Activated naive CD4-positive, alpha-beta T cell treated with anti-CD3 and anti-CD28 coated beads, Interleukin-2, amount 50 U/mL, for 72 hours (primary cell): ENCODE results near the gene ARHGEF7. TPM values are rescaled to one million over a fixed set of nuclear protein-coding genes. Genes with fewer than 3 reads are reported as not detected.
A peak's percentile ranks its signal among the peaks of the same experiment; 100 is the strongest.

ENCODE experiments used
- ATAC-seq, 2 donors: fragments of 150-1000 bp; cut with Tn5 transposase; 2 replicates each; pipeline ENCODE4 v1.10.0; 2021; ENCODE audit warnings: mild to moderate bottlenecking in 2 of 2, moderate library complexity in 2 of 2
- DNase-seq, 2 donors: peaks; one replicate each; pipeline ENCODE4 v3.0.0; 2021 to 2022; ENCODE audit warnings: low spot score in 2 of 2
- H3K27ac Mint-ChIP-seq, 2 donors: one replicate each; pipeline ENCODE4 v1.8.0; 2022; ENCODE audit warnings: mild to moderate bottlenecking in 2 of 2, mixed read lengths in 2 of 2
- H3K36me3 Mint-ChIP-seq, 2 donors: one replicate each; pipeline ENCODE4 v1.8.0; 2022; ENCODE audit warnings: mixed read lengths in 2 of 2
- H3K9me3 Mint-ChIP-seq, 2 donors: one replicate each; pipeline ENCODE4 v1.8.0; 2022; ENCODE audit warnings: mixed read lengths in 2 of 2
- total RNA-seq, 2 donors: library from RNA; stranded (reverse); gene quantifications; one replicate each; pipeline ENCODE4 v1.2.3, GENCODE V29; 2022

ARHGEF7 gene
- total RNA-seq, 2 donors from 2014 or later, result 69.5 to 82.5 TPM

DNA sequence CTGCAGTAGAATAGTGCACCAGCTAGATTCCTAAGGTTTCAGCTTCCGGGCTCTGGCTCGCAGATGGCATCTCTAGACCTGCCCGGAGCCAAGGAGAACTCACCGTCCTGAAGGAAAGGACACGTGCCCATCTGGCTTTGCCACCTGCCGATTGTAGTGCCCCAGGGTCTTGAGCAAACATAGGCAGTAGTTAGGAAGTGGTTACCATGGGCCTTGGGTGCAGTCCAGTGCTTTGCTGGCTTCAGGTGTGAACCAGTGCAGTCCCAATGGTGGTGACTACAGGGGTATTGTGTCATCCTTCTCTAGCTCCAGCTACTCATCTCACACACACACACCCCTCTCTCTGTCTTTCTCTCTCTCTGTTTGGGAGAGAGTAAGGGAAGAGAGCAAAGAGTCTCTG is 143.9 kb downstream of the ARHGEF7 start:
- H3K27ac Mint-ChIP-seq, result no peak overlapping the region
- ATAC-seq (no peak), DNase-seq (no peak)
- H3K36me3 Mint-ChIP-seq, result peaks cover 47 to 53% of the 10 kb centered on the region in 2 donors
- peaks cover 9 to 13% of the 10 kb centered on the region in 2 donors for H3K9me3 Mint-ChIP-seq

DNA sequence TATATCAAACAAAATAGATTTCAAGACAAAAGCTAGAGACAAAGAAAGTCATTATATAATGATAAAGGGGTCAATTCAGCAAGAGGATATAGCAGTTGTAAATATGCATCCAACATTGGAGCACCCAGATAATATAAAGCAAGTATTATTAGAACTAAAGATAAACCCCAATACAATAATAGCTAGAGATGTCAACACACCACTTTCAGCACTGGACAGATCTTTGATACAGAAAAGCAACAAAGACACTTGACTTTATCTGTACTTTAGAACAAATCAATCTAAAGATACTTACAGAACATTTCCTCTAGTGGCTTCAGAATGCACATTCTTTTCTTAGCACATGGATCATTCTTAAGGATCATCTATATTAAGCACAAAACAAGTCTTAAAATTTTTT is 146.2 kb downstream of the ARHGEF7 start:
- H3K27ac Mint-ChIP-seq, result no peak overlapping the region
- peaks cover 9 to 13% of the 10 kb centered on the region in 2 donors for H3K9me3 Mint-ChIP-seq
- no peak for ATAC-seq
- H3K36me3 Mint-ChIP-seq, result peaks cover 35 to 38% of the 10 kb centered on the region in 2 donors
- no peak for DNase-seq

DNA sequence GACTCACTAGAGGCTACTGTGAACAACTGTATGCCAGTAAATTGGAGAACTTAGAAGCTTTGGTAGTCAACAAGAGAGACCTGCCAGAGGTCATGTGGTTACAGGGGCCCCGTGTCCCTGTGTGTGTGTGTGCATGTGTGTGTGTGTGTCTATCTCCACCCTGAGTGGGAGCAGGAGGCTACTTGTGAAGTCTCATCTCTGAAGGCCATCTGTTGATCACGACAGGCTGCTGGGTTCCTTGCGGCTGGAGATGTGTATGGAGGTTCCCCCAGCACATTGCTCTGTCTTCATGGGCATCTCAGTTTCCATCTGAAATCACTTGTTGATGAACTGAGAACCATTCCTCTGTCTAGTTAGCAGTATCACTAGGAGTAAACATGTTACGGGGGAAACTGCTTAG is 147.2 kb downstream of the ARHGEF7 start:
- Mint-ChIP-seq H3K9me3 (peaks cover 0 to 5% of the 10 kb centered on the region in 2 donors), H3K27ac (peak overlapping the region in 1 of 2 donors; percentile 26), H3K36me3 (peaks cover 26 to 28% of the 10 kb centered on the region in 2 donors)
- ATAC-seq, result no peak
- DNase-seq, result no peak

DNA sequence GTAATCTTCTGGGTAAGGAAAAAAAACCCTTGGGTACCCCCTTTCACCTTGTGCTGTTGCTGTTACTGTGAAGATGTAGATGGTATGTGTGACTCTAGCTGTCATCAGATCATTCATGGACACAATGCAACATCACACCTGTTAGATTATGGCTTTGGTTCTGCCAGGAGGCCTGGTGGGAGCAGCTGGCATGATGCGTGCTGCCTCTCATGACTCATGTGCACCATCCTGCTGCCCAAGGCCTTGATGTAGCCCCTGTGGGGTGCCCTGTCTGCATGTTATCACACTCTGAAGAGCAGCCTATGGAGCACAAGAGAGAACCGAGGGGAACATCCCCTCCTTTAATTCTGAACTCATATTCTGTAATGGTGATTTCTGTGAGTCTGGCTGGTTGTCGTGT is 147.6 kb downstream of the ARHGEF7 start:
- DNase-seq, result no peak
- ATAC-seq, result peak in 1 of 2 donors; percentile 16
- H3K9me3 Mint-ChIP-seq, result peaks cover 0 to 5% of the 10 kb centered on the region in 2 donors
- peak overlapping the region in 1 of 2 donors; percentile 46 for H3K27ac Mint-ChIP-seq
- peaks cover 22 to 26% of the 10 kb centered on the region in 2 donors for H3K36me3 Mint-ChIP-seq

DNA sequence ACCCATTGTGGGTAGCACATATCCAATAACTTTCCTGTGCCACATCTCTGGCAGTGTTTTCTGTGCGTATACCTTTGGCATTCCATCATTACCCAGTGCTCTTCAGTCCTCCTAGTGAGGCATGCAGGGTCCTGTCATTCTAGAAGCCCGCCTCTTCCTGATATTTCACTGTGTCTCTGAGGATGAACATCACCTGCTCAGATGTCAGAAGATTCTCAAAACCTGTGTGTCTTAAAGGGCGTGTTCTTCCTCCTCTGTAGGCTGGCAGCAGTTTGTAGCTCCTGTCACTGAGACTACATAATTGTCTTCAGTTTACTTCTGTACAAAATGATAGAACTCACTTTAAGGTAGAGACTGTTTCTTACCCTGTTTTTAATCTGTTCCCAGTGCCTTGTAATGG is 148.5 kb downstream of the ARHGEF7 start:
- no peak for DNase-seq
- no peak for ATAC-seq
- H3K9me3 Mint-ChIP-seq, result peaks cover 0 to 4% of the 10 kb centered on the region in 2 donors
- H3K36me3 Mint-ChIP-seq, result peaks cover 14 to 17% of the 10 kb centered on the region in 2 donors
- no peak overlapping the region for H3K27ac Mint-ChIP-seq

DNA sequence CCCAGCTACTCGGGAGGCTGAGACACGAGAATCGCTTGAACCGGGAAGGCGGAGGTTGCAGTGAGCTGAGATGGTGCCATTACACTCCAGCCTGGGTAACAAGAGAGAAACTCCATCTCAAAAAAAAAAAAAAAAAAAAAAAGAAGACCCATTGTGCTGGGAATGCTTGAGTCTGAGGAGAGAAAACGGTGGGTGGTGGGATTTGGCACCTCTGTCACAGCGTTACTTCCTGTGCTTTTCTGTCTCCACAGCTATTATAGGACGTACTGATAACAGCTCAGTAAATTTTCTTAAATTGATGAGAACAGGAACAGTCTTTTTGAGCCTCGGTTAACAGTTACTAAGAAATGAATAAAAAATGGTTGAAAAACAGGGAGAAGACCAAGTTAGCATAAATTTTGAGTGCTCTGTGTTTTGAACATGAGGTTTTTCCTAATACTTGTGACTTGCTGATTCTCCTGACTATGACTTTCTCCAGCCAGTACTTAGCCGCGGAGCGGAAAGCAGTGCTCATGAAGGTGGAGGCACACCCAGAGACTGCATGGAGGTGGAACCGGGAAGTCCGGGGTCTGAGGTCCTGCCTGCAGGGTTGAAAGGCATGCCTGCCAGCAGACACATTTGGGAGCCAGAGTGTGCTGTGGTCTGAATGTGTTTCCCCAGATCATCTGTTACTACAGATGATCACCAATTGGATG is 150.0 kb downstream of the ARHGEF7 start:
- Mint-ChIP-seq H3K36me3 (peaks cover 0 to 1% of the 10 kb centered on the region in 2 donors), H3K27ac (peak overlapping the region in 1 of 2 donors; percentile 36), H3K9me3 (no peaks in the 10 kb centered on the region)
- no peak for DNase-seq
- ATAC-seq, result no peak

DNA sequence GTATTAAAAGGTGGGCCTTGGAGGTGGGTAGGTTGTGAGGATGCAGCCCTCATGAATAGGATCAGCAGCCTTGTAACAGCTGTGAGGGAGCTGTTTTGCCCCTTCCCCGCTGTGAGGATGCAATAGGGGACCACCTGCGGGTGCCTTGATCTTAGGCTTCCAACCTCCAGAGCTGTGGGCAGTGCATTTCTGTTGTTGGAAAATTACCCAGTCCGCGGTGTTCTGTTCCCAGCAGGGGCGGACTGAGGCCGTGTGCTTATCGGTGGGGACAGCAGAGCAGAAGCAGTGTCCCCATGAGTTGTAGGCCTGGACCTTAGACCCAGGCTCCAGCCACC is 150.6 kb downstream of the ARHGEF7 start:
- Mint-ChIP-seq H3K27ac (no peak overlapping the region), H3K9me3 (no peaks in the 10 kb centered on the region), H3K36me3 (no peaks in the 10 kb centered on the region)
- DNase-seq (no peak), ATAC-seq (no peak)

DNA sequence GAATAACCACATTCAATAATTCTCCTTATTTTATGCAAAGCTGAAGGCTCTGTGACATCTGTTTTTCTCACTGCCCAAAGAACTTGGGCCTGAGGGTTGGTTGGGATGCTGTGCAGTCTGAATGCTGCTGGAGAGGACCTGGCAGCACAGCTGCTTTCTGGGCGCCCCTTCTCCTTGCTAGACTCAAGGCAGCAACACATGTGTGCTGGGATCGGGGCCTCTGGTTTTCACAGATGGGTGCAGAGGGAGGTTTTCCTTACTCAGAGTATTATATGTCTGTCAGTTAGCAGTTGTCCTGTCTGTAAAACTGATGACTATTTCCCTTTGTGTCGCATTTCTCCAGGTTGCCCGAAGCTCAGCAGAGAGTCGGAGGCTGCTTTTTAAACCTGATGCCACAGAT is 152.1 kb downstream of the ARHGEF7 start:
- Mint-ChIP-seq H3K9me3 (no peaks in the 10 kb centered on the region), H3K27ac (peak overlapping the region; percentile 23 to 76), H3K36me3 (no peaks in the 10 kb centered on the region)
- ATAC-seq, result no peak
- no peak for DNase-seq

DNA sequence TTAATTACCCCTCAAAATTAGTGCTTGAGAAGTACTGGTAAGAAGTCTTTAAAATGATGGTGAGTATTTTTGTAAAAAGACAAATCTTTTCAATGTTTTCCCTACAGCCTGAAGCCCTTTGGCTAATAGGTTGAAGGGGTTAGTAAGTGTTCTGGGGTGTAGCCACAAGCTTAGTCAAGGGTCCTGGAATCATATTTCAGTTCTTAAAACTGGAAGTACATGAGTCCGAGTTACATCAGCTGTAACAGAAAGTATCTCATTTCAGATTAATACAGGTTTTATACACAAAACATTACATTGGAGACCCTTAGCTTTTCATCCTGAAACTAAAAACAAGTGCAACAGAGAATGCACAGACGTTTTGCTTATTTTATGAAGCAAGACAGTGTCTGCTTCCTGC is 152.7 kb downstream of the ARHGEF7 start:
- DNase-seq (no peak), ATAC-seq (no peak)
- no peaks in the 10 kb centered on the region for H3K36me3 Mint-ChIP-seq
- no peak overlapping the region for H3K27ac Mint-ChIP-seq
- no peaks in the 10 kb centered on the region for H3K9me3 Mint-ChIP-seq

DNA sequence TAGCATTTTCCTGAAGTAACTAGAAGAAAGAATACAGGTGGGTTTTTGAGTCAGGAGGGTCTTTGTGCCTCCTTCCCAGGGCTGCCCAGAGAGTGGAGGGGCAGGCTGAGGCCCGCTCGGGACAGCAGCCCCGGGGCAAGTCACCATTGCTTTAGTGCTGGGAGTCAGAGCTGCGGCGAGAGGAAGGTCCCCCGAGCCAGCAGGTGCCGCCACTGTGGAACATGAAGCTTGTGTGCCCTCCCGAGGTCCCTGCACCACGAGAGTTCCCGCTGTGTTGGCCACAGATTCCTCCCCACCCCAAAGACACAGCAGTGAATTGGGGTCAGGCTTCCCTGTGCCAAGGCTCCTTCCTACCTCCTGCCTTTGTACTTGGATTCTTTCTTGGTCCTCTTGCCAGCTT is 154.4 kb downstream of the ARHGEF7 start:
- H3K9me3 Mint-ChIP-seq, result no peaks in the 10 kb centered on the region
- H3K27ac Mint-ChIP-seq, result peak overlapping the region in 1 of 2 donors; percentile 85
- ATAC-seq, result no peak
- no peaks in the 10 kb centered on the region for H3K36me3 Mint-ChIP-seq
- no peak for DNase-seq

DNA sequence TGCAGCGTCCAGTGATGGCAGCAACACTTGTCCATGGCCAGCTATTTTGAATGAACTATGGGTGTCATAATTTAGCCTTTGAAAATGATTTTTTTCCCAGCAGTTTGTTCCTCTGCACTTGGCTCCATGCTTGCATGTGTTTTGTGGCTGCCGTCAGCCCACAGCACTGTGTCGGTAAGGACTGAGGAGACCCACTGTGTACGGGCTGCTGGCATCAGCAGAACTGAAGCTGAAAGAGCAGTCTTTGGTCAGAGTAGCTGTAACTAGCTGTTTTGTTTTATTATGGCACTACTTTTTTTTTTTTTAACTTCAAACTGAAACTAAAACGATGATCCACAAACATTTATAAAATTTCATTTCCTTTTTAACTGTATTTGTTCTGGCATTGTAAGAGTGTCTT is 155.0 kb downstream of the ARHGEF7 start:
- H3K9me3 Mint-ChIP-seq, result no peaks in the 10 kb centered on the region
- peaks cover 0 to 2% of the 10 kb centered on the region in 2 donors for H3K36me3 Mint-ChIP-seq
- H3K27ac Mint-ChIP-seq, result peak overlapping the region in 1 of 2 donors; percentile 85
- no peak for ATAC-seq
- no peak for DNase-seq

DNA sequence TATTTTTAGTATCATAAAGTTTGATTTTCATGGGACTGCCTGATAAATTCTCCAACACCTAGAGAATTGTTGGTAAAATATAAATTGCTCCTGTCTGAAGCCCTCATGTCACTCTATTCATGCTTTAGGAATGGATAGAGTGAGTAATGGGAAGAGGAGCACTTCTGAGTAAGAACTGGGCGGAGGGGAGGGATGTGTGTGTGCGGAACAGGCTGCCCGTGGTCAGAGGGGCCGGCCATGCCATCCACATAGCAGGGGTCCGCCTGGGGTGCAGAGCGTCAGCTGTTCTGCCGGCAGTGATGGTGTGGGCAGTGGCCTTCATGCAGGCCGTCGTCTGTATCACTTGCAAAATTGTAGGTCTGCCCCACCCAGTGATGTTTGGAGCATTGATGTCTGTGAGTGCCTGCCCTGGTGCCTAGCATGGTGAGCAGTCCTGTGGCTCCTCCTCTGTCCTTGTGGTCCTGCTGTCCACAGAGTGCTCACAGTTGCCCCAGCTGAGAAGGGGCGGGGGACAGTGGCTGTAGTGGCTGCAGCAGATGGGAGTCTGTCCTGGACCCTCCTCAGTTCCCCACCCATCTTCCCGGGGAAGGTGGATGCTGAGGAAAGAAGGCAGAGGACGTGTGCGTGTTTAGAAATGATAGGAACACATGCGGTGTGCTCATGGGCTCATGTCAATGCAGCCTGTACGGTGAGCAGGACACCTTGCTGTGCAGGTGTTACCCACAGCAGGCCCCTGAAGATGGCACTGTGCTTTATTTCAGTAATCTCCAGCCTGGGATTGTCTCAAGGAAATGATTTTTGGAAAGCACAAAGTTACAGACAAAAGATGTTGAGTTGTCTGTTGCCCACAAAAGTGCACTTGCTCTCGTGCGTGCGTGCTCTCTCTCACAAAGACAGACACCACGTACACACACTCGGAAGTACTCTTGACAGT is 155.9 kb downstream of the ARHGEF7 start:
- peak overlapping the region in 1 of 2 donors; percentile 40 for H3K27ac Mint-ChIP-seq
- no peaks in the 10 kb centered on the region for H3K9me3 Mint-ChIP-seq
- DNase-seq (no peak), ATAC-seq (no peak)
- H3K36me3 Mint-ChIP-seq, result peaks cover 0 to 11% of the 10 kb centered on the region in 2 donors

DNA sequence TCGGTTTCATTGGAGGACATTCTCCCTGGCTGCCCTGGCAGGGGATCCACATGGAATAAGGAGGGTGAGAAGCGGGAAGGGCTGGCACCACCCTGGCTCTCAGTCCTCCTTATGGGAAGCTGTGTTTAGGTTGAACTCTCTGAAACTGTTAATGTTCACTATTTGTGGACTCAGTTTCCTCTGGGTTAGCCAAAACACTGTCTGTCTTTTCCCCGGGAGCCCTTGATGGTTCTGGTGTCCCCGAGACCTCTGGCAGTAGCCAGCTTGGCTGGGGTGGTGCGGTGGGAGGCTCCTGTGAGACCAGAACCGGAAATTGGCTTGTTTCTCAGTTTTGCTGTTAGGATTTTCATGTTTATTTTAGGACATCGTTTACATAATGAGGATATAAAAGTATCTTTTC is 157.0 kb downstream of the ARHGEF7 start:
- H3K27ac Mint-ChIP-seq, result peak overlapping the region in 1 of 2 donors; percentile 9
- ATAC-seq (no peak), DNase-seq (no peak)
- H3K9me3 Mint-ChIP-seq, result no peaks in the 10 kb centered on the region
- peaks cover 0 to 15% of the 10 kb centered on the region in 2 donors for H3K36me3 Mint-ChIP-seq

DNA sequence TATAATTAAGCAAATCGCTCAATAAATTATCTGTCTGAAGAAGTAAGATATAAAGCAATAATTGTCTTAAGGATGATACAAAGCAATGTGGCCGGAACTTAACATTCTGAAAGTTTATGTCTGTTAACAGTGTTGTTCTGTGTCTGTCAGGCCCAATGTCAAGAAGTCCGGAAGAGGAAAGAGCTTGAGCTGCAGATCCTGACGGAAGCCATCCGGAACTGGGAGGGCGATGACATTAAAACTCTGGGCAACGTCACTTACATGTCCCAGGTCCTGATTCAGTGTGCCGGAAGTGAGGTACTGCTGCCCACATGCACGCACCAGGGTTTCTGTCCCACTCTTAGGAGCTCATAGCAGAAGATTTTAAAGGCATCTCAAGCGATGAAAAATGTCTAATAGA is 160.3 kb downstream of the ARHGEF7 start:
- peak overlapping the region; percentile 17 to 21 for H3K27ac Mint-ChIP-seq
- ATAC-seq, result no peak

DNA sequence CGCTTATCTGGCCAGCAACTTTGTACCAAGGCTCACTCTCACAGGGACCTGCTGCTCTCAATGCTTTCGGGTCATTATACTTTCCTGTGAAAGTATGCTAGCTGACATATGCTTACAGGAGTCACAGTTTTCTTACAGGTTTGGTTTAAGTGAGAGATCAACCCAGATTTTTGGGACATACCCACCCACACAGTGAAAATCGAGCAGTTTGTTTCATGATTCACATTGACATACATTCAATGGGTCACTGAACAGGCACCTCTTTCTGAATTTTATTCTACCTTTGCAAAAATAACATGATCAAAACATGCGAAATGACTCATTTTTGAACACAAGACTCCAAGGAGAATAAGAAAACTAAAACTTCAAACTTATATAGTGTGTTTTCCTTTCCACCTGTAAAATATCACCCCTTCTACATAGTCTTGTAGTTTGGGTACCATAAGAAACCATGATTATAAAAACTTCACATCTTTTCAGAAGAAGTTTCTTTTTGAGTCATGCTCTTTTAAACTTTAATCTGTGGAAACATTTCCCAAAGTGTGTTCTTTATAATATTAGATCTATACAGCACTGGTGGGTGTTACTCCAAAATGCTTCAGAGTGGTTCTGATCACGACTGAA is 161.0 kb downstream of the ARHGEF7 start:
- ATAC-seq (peak; percentile 40 to 74), DNase-seq (no peak)
- peak overlapping the region in 1 of 2 donors; percentile 21 for H3K27ac Mint-ChIP-seq
- no peaks in the 10 kb centered on the region for H3K9me3 Mint-ChIP-seq
- peaks cover 5 to 15% of the 10 kb centered on the region in 2 donors for H3K36me3 Mint-ChIP-seq

More for the DNA sequence above, 160.3 kb downstream of the ARHGEF7 start:
- H3K36me3 Mint-ChIP-seq, result peaks cover 3 to 15% of the 10 kb centered on the region in 2 donors
- no peaks in the 10 kb centered on the region for H3K9me3 Mint-ChIP-seq
- no peak for DNase-seq

DNA sequence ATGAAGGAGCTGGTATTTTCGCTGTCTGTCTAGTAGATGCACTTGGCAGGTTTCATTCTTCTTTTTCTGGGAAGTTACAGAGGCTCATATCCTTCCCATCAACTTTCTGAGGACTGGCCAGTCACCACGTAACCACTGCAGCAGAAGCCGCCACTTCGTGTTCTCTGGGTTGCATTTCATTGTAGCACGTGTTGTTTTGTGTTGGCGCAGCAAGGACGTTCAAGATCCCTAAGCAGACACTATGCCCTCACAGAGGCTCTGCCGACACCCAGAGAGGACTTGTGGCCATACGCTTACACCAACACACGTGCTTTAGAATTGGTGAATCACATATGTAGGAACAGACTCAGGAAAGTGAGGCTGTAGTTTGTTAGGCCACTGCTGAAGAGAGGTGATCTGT is 163.1 kb downstream of the ARHGEF7 start:
- no peak overlapping the region for H3K27ac Mint-ChIP-seq

More for the DNA sequence above, 163.1 kb downstream of the ARHGEF7 start:
- no peak for ATAC-seq
- no peak for DNase-seq
- peaks cover 5 to 15% of the 10 kb centered on the region in 2 donors for H3K36me3 Mint-ChIP-seq
- H3K9me3 Mint-ChIP-seq, result no peaks in the 10 kb centered on the region
